ENCODE data around the gene ZNRF2. TPM values are rescaled to one million over a fixed set of nuclear protein-coding genes. Genes with fewer than 3 reads are reported as not detected.

Gene ZNRF2
- total and polyA plus RNA-seq, 2 of the 13 experiments (the other 11 are each of a cell fraction or from before 2014, with no cell fraction given): 3.5 to 7.7 TPM

DNA sequence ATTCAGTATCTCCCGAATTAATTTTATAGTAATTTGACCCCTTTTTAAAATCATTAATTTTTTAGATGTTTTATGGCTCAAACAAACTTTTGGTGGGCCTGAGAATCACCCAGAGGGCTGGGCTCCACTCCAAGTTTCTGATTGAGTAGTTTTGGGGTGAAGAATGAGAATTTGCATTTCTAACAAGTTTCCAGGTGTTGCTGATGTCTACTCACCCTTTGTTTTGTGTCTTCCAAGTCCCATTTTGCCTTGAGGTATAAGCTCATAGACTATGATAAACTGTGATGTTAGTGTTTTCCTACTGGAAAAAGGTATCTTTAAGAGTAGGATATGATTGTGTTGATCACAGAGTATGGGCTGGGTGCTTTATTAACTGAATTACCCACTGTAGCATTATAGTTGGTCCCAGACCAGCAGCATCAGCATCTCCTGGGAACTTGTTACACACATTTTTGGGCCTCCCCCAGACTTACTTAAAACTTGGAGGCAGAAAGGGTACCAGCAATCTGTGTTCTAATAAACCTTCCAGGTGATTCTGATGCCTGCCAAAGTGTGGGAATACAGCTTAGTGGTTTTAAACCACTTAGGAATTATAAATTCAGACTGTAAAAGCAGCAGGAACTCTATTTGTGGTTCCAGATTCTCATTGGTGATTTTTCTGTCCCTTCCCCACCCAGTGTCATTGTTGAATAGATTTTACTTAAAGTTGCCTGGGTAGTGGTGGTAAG, 19.1 kb downstream of the ZNRF2 start:
- in situ Hi-C loops (cut with HindIII; ENCODE audit: extremely low pct_ligation_motif_present, low pct_unique_long_range_greater_than_20kb): no loop called here
- H4K20me1 ChIP-seq (ENCODE audit: insufficient read depth, low read length): no peaks in the 10 kb centered on the region
- H3K27me3 ChIP-seq (ENCODE audit: control insufficient read depth in 1 of 2, insufficient read depth in 2 of 2, low read length in 2 of 2): no peaks in the 10 kb centered on the region
- no peak overlapping the region for H3K4me2 ChIP-seq (ENCODE audit: low read depth, low read length)
- FAIRE-seq: no peak
- H3K27ac ChIP-seq (ENCODE audit: extremely low read length, insufficient read depth, low read length): no peak overlapping the region
- ChIA-PET POLR2A (no interaction called here), CTCF (ENCODE audit: low intra/inter-chr PET ratio, low total read pairs) (no interaction called here)
- intact Hi-C loops (cut with micrococcal nuclease; ENCODE audit: unreplicated experiment): no loop called here
- DNase-seq (ENCODE audit: low spot score): no peak
- H3K79me2 ChIP-seq (ENCODE audit: insufficient read depth, low read length): peaks cover 61% of the 10 kb centered on the region
- H3K36me3 ChIP-seq (replicated peaks in 1 of 2; ENCODE audit: control insufficient read depth in 1 of 2, insufficient read depth in 2 of 2, low read length in 2 of 2): no peaks in the 10 kb centered on the region
- no peaks in the 10 kb centered on the region for H3K9me3 ChIP-seq (ENCODE audit: low read length)
- no peak overlapping the region for H3K4me3 ChIP-seq (replicated peaks in 1 of 3; ENCODE audit: insufficient read depth in 1 of 3, low read depth in 2 of 3, low read length in 3 of 3)
- no peak for ATAC-seq
- peaks cover 25% of the 10 kb centered on the region for H3K4me1 ChIP-seq (ENCODE audit: insufficient read depth, low read length)
- no TSS peak for BruUV-seq (replicated peaks)
- H3K9ac ChIP-seq (ENCODE audit: insufficient read depth, low read depth, low read length): no peak overlapping the region
- WGBS (ENCODE audit: low lambda C conversion rate): 86% methylated on average over 1 of the region's 1 CpG
- H2AFZ ChIP-seq (ENCODE audit: low read length): no peak overlapping the region
- TF ChIP-seq ISL2 (CRISPR knock-in tag; IDR thresholded peaks at IDR 0.05) (no peak), YEATS4 (CRISPR knock-in tag; IDR thresholded peaks at IDR 0.05; ENCODE audit: borderline replicate concordance) (no peak), KLF15 (CRISPR knock-in tag; IDR thresholded peaks at IDR 0.05; ENCODE audit: borderline replicate concordance) (no peak), KIAA2018 (CRISPR knock-in tag; IDR thresholded peaks at IDR 0.05; ENCODE audit: borderline replicate concordance) (no peak), ZNF510 (CRISPR knock-in tag; IDR thresholded peaks at IDR 0.05; ENCODE audit: low read depth) (no peak), ZNF775 (CRISPR knock-in tag; IDR thresholded peaks at IDR 0.05; ENCODE audit: borderline replicate concordance) (no peak), ZNF720 (CRISPR knock-in tag; IDR thresholded peaks at IDR 0.05) (no peak), ZNF446 (CRISPR knock-in tag; IDR thresholded peaks at IDR 0.05) (no peak), ZNF678 (CRISPR knock-in tag; IDR thresholded peaks at IDR 0.05) (no peak), NR2F2 (IDR thresholded peaks at IDR 0.05; ENCODE audit: borderline replicate concordance, low read depth) (no peak), GTF3A (CRISPR knock-in tag; conservative IDR thresholded peaks at IDR 0.05) (no peak), TMF1 (CRISPR knock-in tag; IDR thresholded peaks at IDR 0.05; ENCODE audit: low read depth) (no peak), PITX1 (CRISPR knock-in tag; IDR thresholded peaks at IDR 0.05) (no peak), CBX5 (CRISPR knock-in tag; IDR thresholded peaks at IDR 0.05; ENCODE audit: borderline replicate concordance) (no peak), ZNF430 (CRISPR knock-in tag; IDR thresholded peaks at IDR 0.05) (no peak), ZFP91 (CRISPR knock-in tag; IDR thresholded peaks at IDR 0.05; ENCODE audit: borderline replicate concordance) (no peak)

Data from HepG2 (cell line).